SK-N-SH treated with all-trans-retinoic acid at 6 μM for 48 hours (cell line): ENCODE data around the gene PLA2G2F.

Source experiments
- ATAC-seq: fragments of 200-7000 bp; cut with Tn5 transposase; 3 replicates; pipeline ENCODE4 v1.9.1; 2020; ENCODE audit warnings: mild to moderate bottlenecking, moderate library complexity
- ARNTL ChIP-seq: fragments of 450-650 bp; formaldehyde crosslinking; IDR thresholded peaks from 2 replicates; pipeline ENCODE4 v1.5.0; 2020; ENCODE audit warnings: low read depth, mild to moderate bottlenecking, moderate library complexity, borderline replicate concordance
- BACH2 ChIP-seq: fragments of 250-450 bp; sonication (Bioruptor Pico); IDR thresholded peaks from 2 replicates; pipeline ENCODE4 v1.9.0; 2021; ENCODE audit warnings: mild to moderate bottlenecking, borderline replicate concordance
- CREB5 ChIP-seq: fragments of 250-450 bp; sonication (Bioruptor Pico); IDR thresholded peaks from 2 replicates; pipeline ENCODE4 v1.5.1; 2020; ENCODE audit warnings: low read depth, mild to moderate bottlenecking, moderate library complexity
- CSDC2 ChIP-seq: fragments of 250-450 bp; sonication (Bioruptor Pico); IDR thresholded peaks from 2 replicates; pipeline ENCODE4 v1.5.0; 2020; ENCODE audit warnings: mild to moderate bottlenecking, moderate library complexity
- ESRRG ChIP-seq: fragments of 250-450 bp; sonication (Bioruptor Pico); IDR thresholded peaks from 2 replicates; pipeline ENCODE4 v1.6.1; 2021; ENCODE audit warnings: mild to moderate bottlenecking
- GLIS3 ChIP-seq: fragments of 250-450 bp; sonication (Bioruptor Pico); IDR thresholded peaks from 2 replicates; pipeline ENCODE4 v1.5.0; 2020; ENCODE audit warnings: mild to moderate bottlenecking, moderate library complexity
- ISL1 ChIP-seq: fragments of 250-450 bp; sonication (Bioruptor Pico); IDR thresholded peaks from 2 replicates; pipeline ENCODE4 v2.1.2; 2022; ENCODE audit warnings: mild to moderate bottlenecking, moderate library complexity
- OSR1 ChIP-seq: fragments of 250-450 bp; sonication (Bioruptor Pico); IDR thresholded peaks from 2 replicates; pipeline ENCODE4 v1.8.0; 2022; ENCODE audit warnings: moderate library complexity, mild to moderate bottlenecking, inconsistent platforms
- POU6F1 ChIP-seq: fragments of 250-450 bp; sonication (Bioruptor Pico); IDR thresholded peaks from 2 replicates; pipeline ENCODE4 v1.8.0; 2021; ENCODE audit warnings: low read depth, mild to moderate bottlenecking, moderate library complexity, borderline replicate concordance
- PPARA ChIP-seq: fragments of 250-450 bp; sonication (Bioruptor Pico); IDR thresholded peaks from 2 replicates; pipeline ENCODE4 v1.5.0; 2020; ENCODE audit warnings: mild to moderate bottlenecking, borderline replicate concordance
- TCF4 ChIP-seq: fragments of 250-450 bp; sonication (Bioruptor Pico); IDR thresholded peaks from 2 replicates; pipeline ENCODE4 v1.8.0; 2021; ENCODE audit warnings: mild to moderate bottlenecking, moderate library complexity, borderline replicate concordance
- TOX ChIP-seq: fragments of 250-450 bp; sonication (Bioruptor Pico); IDR thresholded peaks from 2 replicates; pipeline ENCODE4 v1.8.0; 2021; ENCODE audit warnings: mild to moderate bottlenecking, moderate library complexity, borderline replicate concordance
- TSHZ2 ChIP-seq: fragments of 250-450 bp; sonication (Bioruptor Pico); IDR thresholded peaks from 2 replicates; pipeline ENCODE4 v1.5.0; 2020; ENCODE audit warnings: mild to moderate bottlenecking, moderate library complexity
- ZC3H10 ChIP-seq: fragments of 250-450 bp; sonication (Bioruptor Pico); IDR thresholded peaks from 2 replicates; pipeline ENCODE4 v1.5.1; 2021; ENCODE audit warnings: mild to moderate bottlenecking, moderate library complexity
- ZFP3 ChIP-seq: fragments of 250-450 bp; sonication (Bioruptor Pico); IDR thresholded peaks from 2 replicates; pipeline ENCODE4 v1.5.0; 2020; ENCODE audit warnings: mild to moderate bottlenecking, moderate library complexity
- ZFP30 ChIP-seq: fragments of 450-650 bp; formaldehyde crosslinking; IDR thresholded peaks from 2 replicates; pipeline ENCODE4 v1.5.0; 2022; ENCODE audit warnings: mild to moderate bottlenecking, moderate library complexity
- ZNF565 ChIP-seq: fragments of 450-650 bp; formaldehyde crosslinking; conservative IDR thresholded peaks from 2 replicates; pipeline ENCODE4 v1.5.0; 2020; ENCODE audit warnings: low read depth, mild to moderate bottlenecking, moderate library complexity
- ZNF70 ChIP-seq: fragments of 450-650 bp; formaldehyde crosslinking; IDR thresholded peaks from 2 replicates; pipeline ENCODE4 v1.5.0; 2020; ENCODE audit warnings: mild to moderate bottlenecking, moderate library complexity
- ZNF8 ChIP-seq: fragments of 450-650 bp; formaldehyde crosslinking; IDR thresholded peaks from 2 replicates; pipeline ENCODE4 v1.5.0; 2020; ENCODE audit warnings: mild to moderate bottlenecking, moderate library complexity
- TF ChIP-seq, protein P1 (sequence below): fragments of 250-450 bp; sonication (Bioruptor Pico); IDR thresholded peaks from 2 replicates; pipeline ENCODE4 v1.8.0; 2020; ENCODE audit warnings: mild to moderate bottlenecking, moderate library complexity, borderline replicate concordance

The PLA2G2F gene

DNA sequence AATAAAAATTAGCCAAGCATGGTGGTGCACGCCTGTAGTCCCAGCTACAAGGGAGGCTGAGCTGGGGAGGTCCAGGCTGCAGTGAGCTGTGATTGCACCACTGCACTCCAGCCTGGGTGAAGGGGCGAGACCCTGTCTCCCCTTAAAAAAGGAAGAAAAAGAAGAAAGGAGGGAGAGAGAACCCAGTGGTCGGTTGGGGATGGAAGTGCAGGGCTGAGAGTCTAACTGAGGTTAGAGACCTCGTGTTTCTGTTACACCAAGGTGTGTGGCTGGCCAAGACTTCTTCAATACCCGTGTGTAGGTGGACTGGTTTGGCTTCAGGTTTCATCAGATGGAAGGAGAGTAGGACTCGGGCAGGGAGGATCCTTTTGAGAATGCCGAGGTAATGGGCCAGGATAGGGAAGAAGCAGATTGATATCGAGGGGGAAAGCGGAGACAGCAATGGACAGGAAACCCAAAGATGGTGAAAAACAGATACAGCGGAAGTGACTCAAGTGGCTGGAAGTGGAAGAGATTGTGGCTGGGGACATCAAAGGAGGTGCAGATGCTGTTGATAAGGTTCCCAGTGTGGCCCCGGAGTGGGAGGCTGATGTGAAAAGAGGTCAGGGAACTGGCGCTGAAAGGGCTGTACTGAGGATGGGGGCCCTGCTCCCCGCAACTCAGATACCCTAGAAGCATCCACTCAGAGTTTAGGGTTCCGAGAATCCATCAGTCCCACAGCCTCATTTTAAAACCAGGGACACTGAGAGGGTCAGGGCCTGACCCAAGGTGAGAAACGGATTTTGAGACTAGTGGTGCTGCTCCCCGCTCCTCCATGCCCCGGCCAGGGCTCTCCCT is 46.1 kb downstream of the PLA2G2F start:
- ATAC-seq, result no peak
- TF ChIP-seq TSHZ2 (CRISPR knock-in tag) (no peak), ARNTL (CRISPR knock-in tag) (no peak), ZNF565 (CRISPR knock-in tag) (no peak), POU6F1 (CRISPR knock-in tag) (no peak), ZNF8 (CRISPR knock-in tag) (no peak), ZFP30 (CRISPR knock-in tag) (no peak)

DNA sequence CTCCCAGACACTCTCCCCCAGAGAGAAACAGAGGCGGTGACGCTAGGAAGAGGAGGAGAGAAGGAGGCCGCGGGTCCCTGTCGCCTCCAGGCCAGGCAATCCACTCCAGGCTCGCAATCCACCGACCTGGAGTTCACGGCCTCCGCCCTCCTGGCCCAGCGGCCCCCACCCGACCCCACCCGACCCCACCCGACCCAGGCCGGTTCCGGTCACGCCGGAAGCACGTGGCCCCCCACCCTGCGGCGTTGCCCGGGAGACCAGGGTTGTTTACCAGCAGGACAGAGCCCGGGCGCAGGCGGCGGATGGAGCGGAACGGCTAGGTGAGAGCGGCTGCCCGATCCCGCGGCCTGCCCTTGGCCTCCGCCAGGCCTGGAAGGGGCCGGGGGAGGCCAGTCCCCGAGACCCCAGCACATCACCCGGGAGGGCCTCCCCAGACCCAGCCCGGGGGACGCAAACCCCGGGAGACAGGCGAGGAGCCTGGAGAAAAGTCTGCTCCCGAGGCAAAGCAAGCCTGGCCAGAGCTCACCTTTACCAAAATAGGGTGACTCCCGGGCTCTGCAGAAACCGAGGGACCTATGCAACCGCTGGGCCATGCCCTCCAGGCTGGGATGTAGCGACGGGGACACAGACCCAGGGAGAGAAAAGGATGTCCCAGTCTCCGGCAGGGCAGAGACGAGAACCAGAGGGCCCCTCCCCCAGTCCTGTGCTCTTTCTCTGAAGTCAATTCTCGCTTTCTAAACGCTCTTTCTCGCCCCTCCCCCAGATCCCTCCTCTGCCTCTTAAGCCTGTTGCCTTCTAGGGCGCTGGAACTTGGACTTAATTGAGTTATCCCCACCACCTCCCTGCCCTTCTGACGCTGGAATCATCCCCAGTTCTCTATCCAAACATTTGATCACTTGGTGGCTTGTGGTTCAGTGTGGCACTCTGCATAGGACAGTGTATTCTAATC is 47.0 kb downstream of the PLA2G2F start, which contains the start of the genes PLA2G2C and UBXN10:
Gene PLA2G2C (minus strand): TSS at position 685 of the 949 bp plus-strand sequence. CDS start 9,155 bp downstream, outside the sequence.
Gene UBXN10 (plus strand): TSS at position 263 of the 949 bp plus-strand sequence. CDS start 4,466 bp downstream, outside the sequence.
- ATAC-seq, result no peak
- no peak for TF ChIP-seq TOX (CRISPR knock-in tag)
- TF ChIP-seq ZC3H10 (CRISPR knock-in tag), result no peak
- TF ChIP-seq CREB5 (CRISPR knock-in tag), result no peak
- TF ChIP-seq BACH2 (CRISPR knock-in tag), result no peak
- no peak for TF ChIP-seq TCF4 (CRISPR knock-in tag)
- TF ChIP-seq CSDC2 (CRISPR knock-in tag), result no peak
- TF ChIP-seq ZNF70 (CRISPR knock-in tag), result no peak
- TF ChIP-seq, protein P1, sequence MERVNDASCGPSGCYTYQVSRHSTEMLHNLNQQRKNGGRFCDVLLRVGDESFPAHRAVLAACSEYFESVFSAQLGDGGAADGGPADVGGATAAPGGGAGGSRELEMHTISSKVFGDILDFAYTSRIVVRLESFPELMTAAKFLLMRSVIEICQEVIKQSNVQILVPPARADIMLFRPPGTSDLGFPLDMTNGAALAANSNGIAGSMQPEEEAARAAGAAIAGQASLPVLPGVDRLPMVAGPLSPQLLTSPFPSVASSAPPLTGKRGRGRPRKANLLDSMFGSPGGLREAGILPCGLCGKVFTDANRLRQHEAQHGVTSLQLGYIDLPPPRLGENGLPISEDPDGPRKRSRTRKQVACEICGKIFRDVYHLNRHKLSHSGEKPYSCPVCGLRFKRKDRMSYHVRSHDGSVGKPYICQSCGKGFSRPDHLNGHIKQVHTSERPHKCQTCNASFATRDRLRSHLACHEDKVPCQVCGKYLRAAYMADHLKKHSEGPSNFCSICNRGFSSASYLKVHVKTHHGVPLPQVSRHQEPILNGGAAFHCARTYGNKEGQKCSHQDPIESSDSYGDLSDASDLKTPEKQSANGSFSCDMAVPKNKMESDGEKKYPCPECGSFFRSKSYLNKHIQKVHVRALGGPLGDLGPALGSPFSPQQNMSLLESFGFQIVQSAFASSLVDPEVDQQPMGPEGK (CRISPR knock-in tag), result no peak
- TF ChIP-seq POU6F1 (CRISPR knock-in tag), result no peak
- TF ChIP-seq ISL1 (CRISPR knock-in tag), result no peak
- TF ChIP-seq ESRRG (CRISPR knock-in tag), result no peak
- no peak for TF ChIP-seq PPARA (CRISPR knock-in tag)
- no peak for TF ChIP-seq TSHZ2 (CRISPR knock-in tag)
- TF ChIP-seq ZFP3 (CRISPR knock-in tag), result no peak
- no peak for TF ChIP-seq GLIS3 (CRISPR knock-in tag)
- no peak for TF ChIP-seq OSR1 (CRISPR knock-in tag)
